Effector memory CD8-positive, alpha-beta T cell (primary cell): ENCODE results near the gene AKR1D1.
"Not testable (repeated sequence)": the region's sequence is repeated elsewhere in the genome, so short reads cannot be mapped to it uniquely, and the experiment has no call there.

Experiments used
- ATAC-seq: fragments of 150-1000 bp; cut with Tn5 transposase; replicated peaks from 2 replicates; pipeline ENCODE4 v1.10.0; 2021; ENCODE audit warnings: mild to moderate bottlenecking, moderate library complexity
- DNase-seq, 3 experiments: peaks; one replicate each; pipeline ENCODE4 v3.0.0; 2021
- H3K27ac Mint-ChIP-seq, 2 donors: one replicate each; pipeline ENCODE4 v1.8.0; 2022; ENCODE audit warnings: mild to moderate bottlenecking in 2 of 2, mixed read lengths in 2 of 2, moderate library complexity in 2 of 2
- H3K27me3 Mint-ChIP-seq, 2 donors: one replicate each; pipeline ENCODE4 v1.8.0; 2022; ENCODE audit warnings: mixed read lengths in 2 of 2
- H3K36me3 Mint-ChIP-seq: one replicate; pipeline ENCODE4 v1.8.0; 2022; ENCODE audit warnings: mild to moderate bottlenecking, moderate library complexity, mixed read lengths; ENCODE audit not compliant: insufficient read depth
- H3K4me1 Mint-ChIP-seq, 2 donors: one replicate each; pipeline ENCODE4 v1.8.0; 2022; ENCODE audit warnings: low read depth in 2 of 2, mixed read lengths in 2 of 2
- H3K4me3 Mint-ChIP-seq, 2 donors: one replicate each; pipeline ENCODE4 v1.8.0; 2022; ENCODE audit warnings: mild to moderate bottlenecking in 2 of 2, mixed read lengths in 2 of 2, moderate library complexity in 2 of 2
- H3K9me3 Mint-ChIP-seq, 2 donors: one replicate each; pipeline ENCODE4 v1.8.0; 2022; ENCODE audit warnings: mixed read lengths in 2 of 2

Gene AKR1D1

DNA sequence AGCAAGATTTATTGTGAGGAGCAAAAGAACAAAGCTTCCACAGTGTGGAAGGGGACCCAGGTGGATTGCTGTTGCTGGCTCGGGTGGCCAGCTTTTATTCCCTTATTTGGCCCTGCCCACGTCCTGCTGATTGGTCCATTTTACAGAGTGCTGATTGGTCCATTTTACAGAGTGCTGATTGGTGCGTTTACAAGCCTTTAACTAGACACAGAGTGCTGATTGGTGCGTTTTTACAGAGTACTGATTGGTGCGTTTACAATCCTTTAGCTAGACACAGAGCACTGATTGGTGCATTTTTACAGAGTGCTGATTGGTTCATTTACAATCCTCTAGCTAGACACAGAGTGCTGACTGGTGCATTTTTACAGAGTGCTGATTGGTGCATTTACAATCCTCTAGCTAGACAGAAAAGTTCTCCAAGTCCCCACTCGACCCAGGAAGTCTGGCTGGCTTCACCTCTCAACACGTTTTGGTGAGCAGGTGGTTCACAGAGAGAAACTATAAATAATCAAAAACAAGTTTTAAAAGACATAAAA, 24.5 kb upstream of the AKR1D1 start:
- DNase-seq, H3K27ac Mint-ChIP-seq, H3K9me3 Mint-ChIP-seq, H3K4me3 Mint-ChIP-seq, H3K4me1 Mint-ChIP-seq, H3K36me3 Mint-ChIP-seq, ATAC-seq: not testable (repeated sequence)
- H3K27me3 Mint-ChIP-seq = peaks cover under 1 to 18% of the 10 kb centered on the region in 2 donors

DNA sequence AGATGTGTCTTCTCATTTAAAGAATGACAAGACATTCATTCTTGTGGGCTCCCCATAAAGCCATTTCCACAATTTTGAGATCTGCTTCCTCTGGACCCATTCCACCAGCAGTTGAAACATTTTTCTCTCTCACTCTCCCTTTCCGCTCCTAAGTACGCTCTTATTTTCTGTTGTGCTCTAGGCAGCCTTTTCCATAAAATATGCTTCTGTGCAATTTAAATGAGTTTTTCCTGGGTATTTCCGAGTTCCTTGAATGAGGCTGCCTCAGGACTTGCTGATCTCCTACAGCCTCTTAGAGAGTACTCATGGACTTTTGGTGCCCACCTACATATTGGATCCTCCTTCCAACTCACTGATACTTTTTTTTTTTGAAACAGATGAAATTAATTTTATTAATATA, 23.6 kb upstream of the AKR1D1 start:
- ATAC-seq (no peak), DNase-seq (no peak)
- H3K27ac Mint-ChIP-seq = no peak overlapping the region
- no peaks in the 10 kb centered on the region for H3K36me3 Mint-ChIP-seq
- H3K27me3 Mint-ChIP-seq = peaks cover 7 to 17% of the 10 kb centered on the region in 2 donors
- H3K9me3 Mint-ChIP-seq = no peaks in the 10 kb centered on the region
- H3K4me3 Mint-ChIP-seq = no peak overlapping the region
- H3K4me1 Mint-ChIP-seq = no peaks in the 10 kb centered on the region

DNA sequence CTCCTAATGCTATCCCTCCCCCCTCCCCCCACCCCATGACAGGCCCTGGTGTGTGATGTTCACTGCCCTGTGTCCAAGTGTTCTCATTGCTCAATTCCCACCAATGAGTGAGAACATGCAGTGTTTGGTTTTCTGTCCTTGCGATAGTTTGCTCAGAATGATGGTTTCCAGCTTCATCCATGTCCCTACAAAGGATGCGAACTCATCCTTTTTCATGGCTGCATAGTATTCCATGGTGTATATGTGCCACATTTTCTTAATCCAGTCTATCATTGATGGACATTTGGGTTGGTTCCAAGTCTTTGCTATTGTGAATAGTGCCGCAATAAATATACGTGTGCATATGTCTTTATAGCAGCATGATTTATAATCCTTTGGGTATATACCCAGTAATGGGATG, 20.6 kb upstream of the AKR1D1 start:
- H3K27ac Mint-ChIP-seq, H3K4me1 Mint-ChIP-seq, H3K36me3 Mint-ChIP-seq, H3K9me3 Mint-ChIP-seq, DNase-seq, ATAC-seq, H3K4me3 Mint-ChIP-seq: not testable (repeated sequence)
- H3K27me3 Mint-ChIP-seq = peaks cover 20% of the 10 kb centered on the region in 2 donors

DNA sequence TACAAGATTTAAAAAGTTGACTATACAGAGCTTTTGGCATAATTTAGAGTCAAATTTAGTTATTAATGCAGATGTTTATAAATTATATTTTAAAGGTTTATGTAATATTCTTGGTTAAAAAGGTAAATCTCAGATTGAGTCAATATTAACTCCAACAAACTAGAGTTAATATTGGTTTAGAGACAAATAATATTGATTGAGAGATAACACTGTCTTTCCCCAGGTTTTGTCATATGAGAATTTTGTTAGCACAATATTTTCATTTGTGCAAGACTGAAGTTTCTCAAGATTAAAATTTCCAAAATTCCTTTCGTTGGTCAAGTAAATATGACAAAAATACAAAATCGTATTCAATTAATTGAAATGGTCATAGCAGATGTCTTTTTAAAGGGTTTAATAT, 12.9 kb upstream of the AKR1D1 start:
- no peak for ATAC-seq
- H3K36me3 Mint-ChIP-seq = no peaks in the 10 kb centered on the region
- H3K27me3 Mint-ChIP-seq = peaks cover 16 to 24% of the 10 kb centered on the region in 2 donors
- no peak for DNase-seq
- H3K4me1 Mint-ChIP-seq = no peaks in the 10 kb centered on the region
- H3K27ac Mint-ChIP-seq = no peak overlapping the region
- H3K4me3 Mint-ChIP-seq = no peak overlapping the region
- H3K9me3 Mint-ChIP-seq = no peaks in the 10 kb centered on the region

DNA sequence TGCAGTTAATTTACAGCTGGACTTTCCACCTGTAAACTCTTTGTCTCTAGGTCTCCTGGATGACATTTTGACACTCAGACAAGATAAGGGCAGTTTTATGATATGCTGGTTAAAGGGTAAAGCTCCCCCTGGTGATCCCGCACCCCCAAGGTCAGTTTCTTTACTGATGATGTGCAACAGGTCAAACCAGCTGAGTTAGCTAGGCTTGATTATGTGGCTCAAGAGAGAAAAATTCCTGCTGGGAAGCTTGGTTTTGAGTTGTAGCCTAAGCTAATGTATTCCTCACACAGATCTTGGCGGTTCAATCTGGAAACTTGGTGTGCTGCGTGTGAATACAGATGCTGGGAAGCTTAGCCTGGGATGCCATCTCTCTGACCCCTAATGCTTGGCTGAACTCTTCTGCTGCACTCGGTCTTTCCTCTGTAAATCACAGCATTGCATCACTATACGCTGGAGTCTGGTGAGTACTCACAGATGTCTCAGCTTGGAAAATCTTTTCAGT, 11.4 kb upstream of the AKR1D1 start:
- DNase-seq (no peak), ATAC-seq (no peak)
- Mint-ChIP-seq H3K4me3 (no peak overlapping the region), H3K27me3 (peaks cover 7 to 20% of the 10 kb centered on the region in 2 donors), H3K9me3 (no peaks in the 10 kb centered on the region), H3K27ac (no peak overlapping the region), H3K36me3 (no peaks in the 10 kb centered on the region), H3K4me1 (no peaks in the 10 kb centered on the region)

DNA sequence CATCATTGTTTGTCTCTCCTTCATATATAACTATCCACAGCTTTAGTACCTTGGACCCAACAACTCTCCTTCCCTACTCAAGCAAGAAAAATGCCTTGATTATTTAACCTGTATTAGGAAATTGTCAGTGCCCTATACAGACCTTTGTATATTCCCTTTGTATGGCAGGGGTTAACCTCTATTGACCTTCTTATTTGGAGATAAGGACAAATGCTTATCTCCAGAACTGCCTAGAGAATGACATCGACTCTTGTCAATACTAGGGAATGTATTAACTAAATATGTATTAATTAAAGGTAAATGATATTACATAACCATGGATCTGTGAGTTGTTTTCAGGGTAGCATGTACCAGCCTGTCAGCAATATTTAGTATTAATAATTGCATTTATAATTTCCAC, 10.4 kb upstream of the AKR1D1 start:
- DNase-seq = no peak
- Mint-ChIP-seq H3K36me3 (no peaks in the 10 kb centered on the region), H3K4me3 (no peak overlapping the region), H3K27me3 (peaks cover 7 to 20% of the 10 kb centered on the region in 2 donors), H3K9me3 (no peaks in the 10 kb centered on the region), H3K4me1 (no peaks in the 10 kb centered on the region), H3K27ac (no peak overlapping the region)
- ATAC-seq = no peak

DNA sequence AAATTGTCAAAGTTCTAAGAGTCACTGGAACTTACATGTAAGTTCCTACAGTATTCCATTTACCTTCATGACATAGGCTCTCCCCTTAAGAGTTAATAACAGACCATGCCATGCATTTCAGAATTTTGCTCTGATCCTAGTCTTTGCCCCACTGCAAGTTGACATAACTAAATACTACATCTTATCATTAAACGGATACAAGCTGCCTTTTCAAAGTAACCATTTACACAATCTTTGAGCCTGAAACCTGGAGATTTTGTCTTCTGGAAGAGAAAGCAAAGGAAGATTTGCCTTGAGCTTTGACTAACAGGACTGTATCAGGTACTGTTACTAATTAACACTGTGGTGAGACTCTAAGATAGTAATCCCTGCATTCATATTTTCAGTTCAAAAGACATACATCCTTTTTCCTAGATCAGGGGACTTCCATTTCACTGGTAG, 9.3 kb upstream of the AKR1D1 start:
- no peaks in the 10 kb centered on the region for H3K4me1 Mint-ChIP-seq
- no peak overlapping the region for H3K4me3 Mint-ChIP-seq
- no peaks in the 10 kb centered on the region for H3K9me3 Mint-ChIP-seq
- peaks cover 1 to 20% of the 10 kb centered on the region in 2 donors for H3K27me3 Mint-ChIP-seq
- no peaks in the 10 kb centered on the region for H3K36me3 Mint-ChIP-seq
- DNase-seq (no peak), ATAC-seq (no peak)
- no peak overlapping the region for H3K27ac Mint-ChIP-seq

DNA sequence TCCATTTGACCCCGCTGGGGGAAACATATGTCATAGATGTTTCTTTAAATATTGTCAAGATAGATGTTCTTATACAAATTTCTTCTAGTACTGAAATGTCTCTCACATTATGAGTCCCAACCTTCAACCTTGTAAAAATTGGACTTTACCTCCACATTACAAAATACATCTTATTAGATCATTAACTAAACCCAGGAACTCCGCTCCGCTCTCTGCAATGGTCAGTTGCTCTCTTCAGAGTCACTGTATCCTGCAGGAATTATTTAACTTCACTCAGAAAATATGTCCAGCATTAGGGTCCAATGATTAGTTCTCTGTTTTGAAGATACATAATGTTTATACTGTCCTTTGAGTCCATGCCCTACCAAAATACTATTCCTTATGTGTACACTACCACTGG, 8.5 kb upstream of the AKR1D1 start:
- no peaks in the 10 kb centered on the region for H3K36me3 Mint-ChIP-seq
- H3K9me3 Mint-ChIP-seq = no peaks in the 10 kb centered on the region
- H3K27ac Mint-ChIP-seq = no peak overlapping the region
- no peak overlapping the region for H3K4me3 Mint-ChIP-seq
- no peaks in the 10 kb centered on the region for H3K4me1 Mint-ChIP-seq
- ATAC-seq (no peak), DNase-seq (no peak)
- H3K27me3 Mint-ChIP-seq = peaks cover 0 to 20% of the 10 kb centered on the region in 2 donors

DNA sequence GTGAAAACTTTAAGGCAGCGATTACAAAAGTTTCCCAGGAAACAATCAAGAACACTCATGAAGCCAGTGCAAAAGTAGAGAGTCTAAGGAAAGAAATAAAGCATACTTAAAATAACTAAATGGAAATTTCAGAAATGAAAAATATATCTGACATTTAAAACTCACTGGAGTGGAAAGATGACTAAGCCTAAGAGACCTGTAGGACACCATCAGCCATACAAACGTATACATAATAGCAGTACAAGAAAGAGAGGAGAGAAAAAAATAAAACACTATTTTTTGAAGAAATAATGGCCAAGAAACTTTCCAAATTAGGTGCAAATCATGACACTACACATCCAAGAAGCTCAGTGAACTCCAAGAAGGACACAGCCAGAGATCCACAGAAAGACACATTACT, 5.4 kb upstream of the AKR1D1 start:
- Mint-ChIP-seq H3K4me3 (no peak overlapping the region), H3K36me3 (no peaks in the 10 kb centered on the region), H3K27me3 (peaks cover 13 to 20% of the 10 kb centered on the region in 2 donors), H3K4me1 (no peaks in the 10 kb centered on the region), H3K27ac (no peak overlapping the region), H3K9me3 (peaks cover 0 to 2% of the 10 kb centered on the region in 2 donors)
- no peak for DNase-seq
- no peak for ATAC-seq

DNA sequence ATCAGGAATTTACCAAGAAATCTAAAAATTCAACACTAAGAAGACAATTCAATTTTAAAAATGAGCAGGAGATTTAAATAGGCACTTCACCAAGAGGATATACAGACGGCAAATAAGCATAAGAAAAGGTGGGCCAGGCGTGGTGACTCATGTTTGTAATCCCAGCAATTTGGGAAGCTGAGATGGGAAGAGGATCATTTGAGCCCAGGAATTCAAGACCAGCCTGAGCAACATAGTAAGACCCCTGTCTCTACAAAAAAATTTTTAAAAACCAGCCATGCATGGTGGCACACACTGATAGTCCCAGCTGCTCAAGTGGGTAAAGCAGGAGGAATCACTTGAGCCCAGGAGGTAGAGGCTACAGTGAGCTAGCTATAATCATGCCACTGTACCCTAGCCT, 3.5 kb upstream of the AKR1D1 start:
- DNase-seq = no peak
- ATAC-seq = no peak
- Mint-ChIP-seq H3K9me3 (peaks cover 0 to 2% of the 10 kb centered on the region in 2 donors), H3K36me3 (no peaks in the 10 kb centered on the region), H3K4me3 (no peak overlapping the region), H3K4me1 (no peaks in the 10 kb centered on the region), H3K27ac (no peak overlapping the region), H3K27me3 (peaks cover 8 to 13% of the 10 kb centered on the region in 2 donors)

DNA sequence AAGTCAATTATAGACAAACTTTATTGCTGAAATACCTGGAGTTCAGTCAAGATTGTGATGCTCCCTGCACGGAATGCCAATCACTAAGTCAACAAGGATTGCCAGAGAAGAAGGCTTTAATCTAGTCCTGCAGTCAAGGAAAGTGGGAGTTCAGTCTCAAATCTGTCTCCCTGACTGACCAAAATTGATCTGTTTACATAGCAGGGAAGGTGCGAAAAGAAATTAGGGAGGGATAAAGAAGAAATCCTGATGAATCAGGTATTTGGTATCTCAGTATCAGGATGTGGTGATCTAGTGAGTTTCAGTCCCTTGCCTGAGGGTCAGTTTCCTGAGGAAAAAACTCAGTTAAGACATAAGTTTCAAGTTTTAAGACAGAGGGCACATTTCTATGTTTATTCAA, 2.1 kb upstream of the AKR1D1 start:
- ATAC-seq = no peak
- H3K9me3 Mint-ChIP-seq = peaks cover 0 to 2% of the 10 kb centered on the region in 2 donors
- H3K36me3 Mint-ChIP-seq = no peaks in the 10 kb centered on the region

DNA sequence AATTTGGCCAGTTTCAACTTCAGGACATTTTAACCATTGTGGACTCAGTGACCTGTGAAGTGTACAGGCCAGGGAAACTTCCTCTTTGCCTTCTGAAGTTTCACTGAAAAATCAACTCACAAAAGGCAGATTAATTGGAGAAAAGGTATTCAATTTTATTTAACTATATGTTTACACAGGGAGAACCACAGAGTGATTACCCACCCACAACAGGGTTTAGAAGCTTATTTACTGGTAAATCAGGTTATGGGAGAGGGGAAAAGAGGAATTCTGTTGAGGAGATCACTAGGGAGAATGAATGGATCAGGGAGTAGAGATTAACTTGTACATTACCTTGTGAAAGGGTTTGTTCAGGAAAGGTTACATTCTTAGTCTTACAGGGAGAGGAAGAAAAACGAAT, 1.7 kb upstream of the AKR1D1 start:
- H3K4me1 Mint-ChIP-seq = no peaks in the 10 kb centered on the region
- no peak overlapping the region for H3K27ac Mint-ChIP-seq
- DNase-seq (no peak), ATAC-seq (no peak)
- H3K9me3 Mint-ChIP-seq = peaks cover 0 to 2% of the 10 kb centered on the region in 2 donors
- H3K27me3 Mint-ChIP-seq = peaks cover 0 to 13% of the 10 kb centered on the region in 2 donors
- no peak overlapping the region for H3K4me3 Mint-ChIP-seq
- H3K36me3 Mint-ChIP-seq = no peaks in the 10 kb centered on the region

More for the DNA sequence above, 2.1 kb upstream of the AKR1D1 start:
- peaks cover 0 to 13% of the 10 kb centered on the region in 2 donors for H3K27me3 Mint-ChIP-seq
- H3K4me1 Mint-ChIP-seq = no peaks in the 10 kb centered on the region
- no peak overlapping the region for H3K4me3 Mint-ChIP-seq
- DNase-seq = no peak
- H3K27ac Mint-ChIP-seq = no peak overlapping the region

DNA sequence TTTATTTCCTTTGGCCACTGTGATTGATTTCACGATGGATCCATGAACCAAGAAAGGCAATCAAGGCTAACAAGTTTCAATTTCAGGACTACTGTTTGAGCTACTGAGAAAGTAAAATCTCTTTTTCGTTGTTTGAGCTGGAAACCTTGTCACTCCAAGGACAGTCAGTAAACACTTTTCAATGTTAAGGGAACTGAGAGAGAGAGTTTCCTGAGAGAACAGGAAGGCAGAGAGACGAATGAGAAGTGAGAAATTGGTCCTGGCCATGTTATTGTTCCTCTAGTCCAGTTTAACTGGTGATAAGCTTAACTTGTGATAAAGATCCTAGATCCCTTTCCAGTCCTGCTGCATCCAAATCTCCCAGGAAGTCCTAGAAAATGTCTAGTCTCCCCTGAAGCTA, 909 bp upstream of the AKR1D1 start:
- no peaks in the 10 kb centered on the region for H3K36me3 Mint-ChIP-seq
- no peak overlapping the region for H3K4me3 Mint-ChIP-seq
- peaks cover 0 to 13% of the 10 kb centered on the region in 2 donors for H3K27me3 Mint-ChIP-seq
- no peaks in the 10 kb centered on the region for H3K4me1 Mint-ChIP-seq
- DNase-seq (no peak), ATAC-seq (no peak)
- no peak overlapping the region for H3K27ac Mint-ChIP-seq
- H3K9me3 Mint-ChIP-seq = peaks cover 0 to 2% of the 10 kb centered on the region in 2 donors

DNA sequence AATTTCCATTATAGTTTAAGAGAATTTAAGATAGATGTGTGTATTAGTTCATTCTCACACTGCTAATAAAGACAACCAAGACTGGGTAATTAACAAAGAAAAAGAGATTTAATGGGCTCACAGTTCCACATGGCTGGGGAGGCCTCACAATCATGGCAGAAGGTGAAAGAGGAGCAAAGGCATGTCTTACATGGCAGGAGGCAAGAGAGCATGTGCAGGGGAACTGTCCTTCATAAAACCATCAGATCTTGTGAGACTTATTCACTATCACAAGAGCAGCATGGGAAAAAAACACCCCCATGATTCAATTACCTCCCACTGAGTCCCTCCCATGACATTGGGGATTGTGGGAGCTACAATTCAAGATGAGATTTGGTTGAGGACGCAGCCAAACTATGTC, 473 bp upstream of the AKR1D1 start:
- H3K27ac Mint-ChIP-seq, ATAC-seq, H3K4me3 Mint-ChIP-seq: not testable (repeated sequence)

More for the DNA sequence above, 473 bp upstream of the AKR1D1 start:
- H3K27me3 Mint-ChIP-seq = peaks cover 0 to 13% of the 10 kb centered on the region in 2 donors
- H3K36me3 Mint-ChIP-seq, H3K4me1 Mint-ChIP-seq, H3K9me3 Mint-ChIP-seq, DNase-seq: not testable (repeated sequence)
